IPS-NIHi11 (cell line): ENCODE data around the gene JTB.

ENCODE experiments used
- DNase-seq: peaks from one replicate; pipeline ENCODE4 v3.0.0; 2012; ENCODE audit warnings: mixed read lengths, low spot score

Gene JTB

GRCh38 chr1:153954826-153955225, 22.6 kb downstream of the JTB start:
- no peak for DNase-seq

GRCh38 chr1:153953859-153954365, 23.6 kb downstream of the JTB start:
- no peak for DNase-seq

- DNase-seq, result no peak
Measured at GRCh38 chr1:153951801-153952200, 25.7 kb downstream of the JTB start.

GRCh38 chr1:153951183-153951582, 26.3 kb downstream of the JTB start:
- DNase-seq, result no peak

- peak; percentile 100 for DNase-seq
Measured at GRCh38 chr1:153946622-153947241, 30.7 kb downstream of the JTB start, which contains the start of gene DENND4B. Gene DENND4B (minus strand): TSS chr1:153946718. CDS start chr1:153944374, 2,344 bp downstream.

- DNase-seq, result peak; percentile 84
Measured at GRCh38 chr1:153945795-153946621, 31.5 kb downstream of the JTB start.

GRCh38 chr1:153945131-153945794, 32.2 kb downstream of the JTB start:
- no peak for DNase-seq

GRCh38 chr1:153944827-153945117, 32.7 kb downstream of the JTB start:
- no peak for DNase-seq

- no peak for DNase-seq
Measured at GRCh38 chr1:153944005-153944826, 33.3 kb downstream of the JTB start.

- no peak for DNase-seq
Measured at GRCh38 chr1:153942766-153943549, 34.5 kb downstream of the JTB start.

- DNase-seq, result no peak
Measured at GRCh38 chr1:153941826-153942725, 35.4 kb downstream of the JTB start.

- no peak for DNase-seq
Measured at GRCh38 chr1:153940756-153941155, 36.7 kb downstream of the JTB start.

GRCh38 chr1:153939476-153939875, 38.0 kb downstream of the JTB start:
- no peak for DNase-seq

GRCh38 chr1:153938996-153939395, 38.5 kb downstream of the JTB start:
- no peak for DNase-seq

GRCh38 chr1:153937331-153937730, 40.1 kb downstream of the JTB start:
- DNase-seq, result no peak

GRCh38 chr1:153936011-153936802, 41.3 kb downstream of the JTB start:
- no peak for DNase-seq

GRCh38 chr1:153934746-153935145, 42.7 kb downstream of the JTB start:
- no peak for DNase-seq

GRCh38 chr1:153933955-153934354, 43.5 kb downstream of the JTB start:
- DNase-seq, result no peak

GRCh38 chr1:153933430-153933829, 44.0 kb downstream of the JTB start:
- DNase-seq, result no peak
